Uterus (tissue), 4 donors: ENCODE results near the gene CYSTM1. TPM values are rescaled to one million over a fixed set of nuclear protein-coding genes. Genes with fewer than 3 reads are reported as not detected.

Experiments
- DNase-seq, 2 donors: peaks; one replicate each; pipeline ENCODE4 v3.0.0-alpha.2; 2019 to 2020
- H3K27ac ChIP-seq, 2 donors: fragments of 200-600 bp; sonication (generic); 1 replicate in 1 of 2; 2 replicates in 1 of 2; pipeline ENCODE4 v1.5.1; 2016 to 2018
- H3K27me3 ChIP-seq, 2 donors: fragments of 200-600 bp; sonication (generic); one replicate each; pipeline ENCODE4 v1.5.1; 2018 to 2019; ENCODE audit warnings: control low read depth in 1 of 2
- H3K36me3 ChIP-seq, 2 donors: fragments of 200-600 bp; sonication (generic); one replicate each; pipeline ENCODE4 v1.5.1; 2019; ENCODE audit warnings: control low read depth in 1 of 2
- H3K4me1 ChIP-seq, 2 donors: fragments of 200-600 bp; sonication (generic); one replicate each; pipeline ENCODE4 v1.5.1; 2018 to 2019; ENCODE audit warnings: control low read depth in 1 of 2
- H3K4me3 ChIP-seq, 2 donors: fragments of 200-600 bp; sonication (generic); 1 replicate in 1 of 2; 2 replicates in 1 of 2; pipeline ENCODE4 v1.5.1; 2018 to 2019; ENCODE audit warnings: mild to moderate bottlenecking in 1 of 2
- H3K9me3 ChIP-seq, 2 donors: fragments of 200-600 bp; sonication (generic); one replicate each; pipeline ENCODE4 v1.5.1; 2019; ENCODE audit warnings: control low read depth in 1 of 2
- POLR2A ChIP-seq, 2 donors: fragments of 450-650 bp; IDR thresholded peaks; one replicate each; pipeline ENCODE4 v1.6.1; 2016; ENCODE audit warnings: antibody characterized with exemption in 2 of 2, mild to moderate bottlenecking in 1 of 2, moderate library complexity in 1 of 2
- intact Hi-C: fragments of 100-400 bp; cut with DNase I; formaldehyde crosslinking; loops from one replicate; pipeline ENCODE4 v1.15.1; 2023; ENCODE audit warnings: low total_unique reads
- total RNA-seq, 4 donors: library from RNA; depleted of rRNA in 3 of 4; stranded (reverse); fragments of >200 nt in 3 of 4; gene quantifications; one replicate each; pipeline versions ENCODE4 v1.1.0 to v1.2.4, GENCODE V29; 2014 to 2023
- TF ChIP-seq, protein P1 (sequence below), 4 experiments: fragments of 200-600 bp in 2 of 4; fragments of 450-650 bp in 2 of 4; sonication (generic) in 2 of 4; IDR thresholded peaks; one replicate each; pipeline ENCODE4 v1.5.1; 2016 to 2019; ENCODE audit warnings: antibody characterized with exemption in 4 of 4, mild to moderate bottlenecking in 2 of 4, moderate library complexity in 1 of 4
- donor health status: DM: yes; HTN: yes; CAD: no.

CYSTM1 gene
- total RNA-seq, 4 donors from 2014 or later = 4.4 to 76.8 (median 45.3) TPM

DNA sequence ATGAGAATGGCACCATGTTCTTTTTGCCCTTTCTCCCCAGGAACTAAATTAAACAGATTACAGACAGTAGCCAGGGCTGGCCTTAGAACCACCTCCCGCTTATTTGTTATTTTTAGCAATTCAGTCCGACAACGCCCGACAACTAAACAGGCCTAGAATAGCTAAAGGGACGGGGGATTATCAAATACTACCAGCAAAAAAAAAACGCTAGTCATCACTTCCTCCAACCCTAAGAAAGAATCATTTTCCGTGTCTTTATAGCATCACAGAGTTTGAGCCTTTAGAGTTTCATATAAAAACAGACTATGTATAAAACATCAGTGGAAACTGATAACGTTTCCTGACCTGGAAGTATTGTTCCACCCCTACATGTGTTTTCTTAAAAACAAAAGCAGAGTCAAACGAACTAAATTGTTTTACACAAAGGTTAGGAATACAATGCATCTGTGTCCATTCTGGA, 92.6 kb downstream of the CYSTM1 start:
- peak overlapping the region in 1 of 2 donors; percentile 46 for H3K27ac ChIP-seq
- intact Hi-C loops = no loop called here
- H3K4me3 ChIP-seq = no peak overlapping the region

DNA sequence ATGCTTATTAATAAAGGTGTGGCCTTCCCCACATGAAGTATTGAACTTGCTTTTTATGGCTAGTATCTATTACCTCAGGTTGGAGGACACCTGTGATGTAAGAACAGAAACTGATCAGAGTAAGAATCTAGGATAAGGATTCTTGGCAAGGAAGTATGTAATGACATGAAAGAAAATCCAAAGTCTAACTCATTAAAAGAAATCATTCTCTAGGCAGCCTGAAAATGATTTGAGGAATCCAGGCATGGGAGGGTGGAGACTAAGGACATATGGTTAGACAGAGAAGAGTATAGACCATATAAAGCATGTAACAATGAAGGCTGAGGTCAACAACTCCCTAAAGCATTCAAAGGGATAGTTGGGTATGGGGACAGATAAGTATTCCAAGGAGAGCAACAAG, 95.0 kb downstream of the CYSTM1 start:
- no peak for DNase-seq
- no peaks in the 10 kb centered on the region for H3K4me1 ChIP-seq
- no peaks in the 10 kb centered on the region for H3K9me3 ChIP-seq
- TF ChIP-seq POLR2A (IDR thresholded peaks at IDR 0.05) = no peak
- TF ChIP-seq, protein P1, sequence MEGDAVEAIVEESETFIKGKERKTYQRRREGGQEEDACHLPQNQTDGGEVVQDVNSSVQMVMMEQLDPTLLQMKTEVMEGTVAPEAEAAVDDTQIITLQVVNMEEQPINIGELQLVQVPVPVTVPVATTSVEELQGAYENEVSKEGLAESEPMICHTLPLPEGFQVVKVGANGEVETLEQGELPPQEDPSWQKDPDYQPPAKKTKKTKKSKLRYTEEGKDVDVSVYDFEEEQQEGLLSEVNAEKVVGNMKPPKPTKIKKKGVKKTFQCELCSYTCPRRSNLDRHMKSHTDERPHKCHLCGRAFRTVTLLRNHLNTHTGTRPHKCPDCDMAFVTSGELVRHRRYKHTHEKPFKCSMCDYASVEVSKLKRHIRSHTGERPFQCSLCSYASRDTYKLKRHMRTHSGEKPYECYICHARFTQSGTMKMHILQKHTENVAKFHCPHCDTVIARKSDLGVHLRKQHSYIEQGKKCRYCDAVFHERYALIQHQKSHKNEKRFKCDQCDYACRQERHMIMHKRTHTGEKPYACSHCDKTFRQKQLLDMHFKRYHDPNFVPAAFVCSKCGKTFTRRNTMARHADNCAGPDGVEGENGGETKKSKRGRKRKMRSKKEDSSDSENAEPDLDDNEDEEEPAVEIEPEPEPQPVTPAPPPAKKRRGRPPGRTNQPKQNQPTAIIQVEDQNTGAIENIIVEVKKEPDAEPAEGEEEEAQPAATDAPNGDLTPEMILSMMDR (IDR thresholded peaks at IDR 0.05) = no peak
- H3K27ac ChIP-seq = no peak overlapping the region
- no peaks in the 10 kb centered on the region for H3K27me3 ChIP-seq
- no peak overlapping the region for H3K4me3 ChIP-seq
- no peaks in the 10 kb centered on the region for H3K36me3 ChIP-seq
- intact Hi-C loops = no loop called here

More for the DNA sequence above, 92.6 kb downstream of the CYSTM1 start:
- Histone ChIP-seq H3K27me3 (no peaks in the 10 kb centered on the region), H3K9me3 (no peaks in the 10 kb centered on the region), H3K4me1 (no peaks in the 10 kb centered on the region), H3K36me3 (no peaks in the 10 kb centered on the region)
- no peak for DNase-seq
- TF ChIP-seq, protein P1 (IDR thresholded peaks at IDR 0.05) = no peak
- TF ChIP-seq POLR2A (IDR thresholded peaks at IDR 0.05) = no peak

DNA sequence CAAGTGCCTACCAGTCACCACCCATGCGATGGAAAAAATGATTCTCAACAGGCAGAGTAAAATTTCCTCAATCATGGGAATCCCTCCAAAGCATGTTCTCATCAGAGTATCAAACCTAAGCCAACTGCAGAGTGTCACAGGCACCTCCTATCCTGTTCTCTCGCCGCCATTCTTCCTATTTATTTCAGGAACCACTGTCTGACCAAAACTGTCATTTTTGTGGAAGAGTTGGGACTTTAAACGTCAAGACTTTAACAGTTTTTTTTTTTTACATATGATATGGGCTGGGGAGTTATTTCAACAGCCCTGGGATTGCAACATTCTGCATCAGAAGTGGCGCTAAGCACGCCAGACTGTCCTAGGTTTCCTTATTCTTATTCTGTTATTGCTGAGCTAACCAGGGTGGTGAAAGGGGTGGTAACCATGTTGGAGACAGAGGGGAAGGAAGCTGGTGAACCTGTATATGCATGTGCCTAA, 98.5 kb downstream of the CYSTM1 start:
- Histone ChIP-seq H3K4me3 (no peak overlapping the region), H3K9me3 (no peaks in the 10 kb centered on the region), H3K27me3 (no peaks in the 10 kb centered on the region), H3K27ac (no peak overlapping the region), H3K4me1 (no peaks in the 10 kb centered on the region), H3K36me3 (no peaks in the 10 kb centered on the region)
- intact Hi-C loops = no loop called here
- TF ChIP-seq, protein P1 (IDR thresholded peaks at IDR 0.05) = no peak
- DNase-seq = no peak

DNA sequence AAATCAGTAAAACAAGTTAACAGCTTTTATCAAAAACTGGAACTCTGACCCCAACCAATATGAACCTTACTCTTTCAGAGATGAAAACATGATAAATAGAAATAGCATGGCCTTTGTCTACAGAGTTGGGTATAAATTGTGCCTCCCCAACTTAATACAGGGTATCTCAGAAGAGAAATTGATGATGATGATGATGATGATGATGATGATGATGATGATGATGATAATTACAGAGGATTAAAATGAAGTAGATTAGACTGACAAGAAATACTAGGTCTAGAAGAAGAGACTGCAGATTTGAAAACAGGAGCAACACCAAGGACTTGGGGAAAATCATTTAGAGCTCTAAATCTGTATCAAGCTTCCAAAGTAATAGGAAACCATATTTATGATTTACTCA, 100.8 kb downstream of the CYSTM1 start:
- no peak for DNase-seq
- Histone ChIP-seq H3K9me3 (no peaks in the 10 kb centered on the region), H3K36me3 (no peaks in the 10 kb centered on the region), H3K4me3 (no peak overlapping the region), H3K27ac (no peak overlapping the region), H3K27me3 (no peaks in the 10 kb centered on the region), H3K4me1 (no peaks in the 10 kb centered on the region)
- intact Hi-C loops = no loop called here
- TF ChIP-seq, protein P1 (IDR thresholded peaks at IDR 0.05) = no peak
- TF ChIP-seq POLR2A (IDR thresholded peaks at IDR 0.05) = no peak

DNA sequence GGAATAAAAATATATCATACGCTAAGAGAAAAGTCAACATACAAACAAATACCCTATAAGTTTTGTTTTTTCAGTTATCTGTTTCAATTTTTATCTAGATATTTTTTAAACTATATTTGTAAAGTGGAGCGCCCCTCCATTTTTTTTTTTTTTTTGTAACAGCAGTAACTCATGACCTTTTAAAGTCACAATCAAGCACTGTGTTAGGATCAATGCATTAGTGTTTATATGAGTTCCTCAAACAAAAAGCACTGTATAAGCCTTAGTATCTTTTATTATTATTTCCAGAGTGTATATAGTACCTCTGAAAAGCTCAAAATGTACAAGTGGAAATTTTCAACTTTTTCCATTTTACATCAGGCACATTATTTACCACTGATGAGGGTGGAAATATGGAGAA, 107.3 kb downstream of the CYSTM1 start:
- no peak for DNase-seq
- Histone ChIP-seq H3K27ac (no peak overlapping the region), H3K9me3 (no peaks in the 10 kb centered on the region), H3K4me3 (no peak overlapping the region), H3K4me1 (no peaks in the 10 kb centered on the region), H3K27me3 (no peaks in the 10 kb centered on the region), H3K36me3 (no peaks in the 10 kb centered on the region)
- intact Hi-C loops = no loop called here
- TF ChIP-seq, protein P1 (IDR thresholded peaks at IDR 0.05) = no peak
- TF ChIP-seq POLR2A (IDR thresholded peaks at IDR 0.05) = no peak
